HepG2 (cell line): ENCODE data around the gene BIRC7. TPM values are rescaled to one million over a fixed set of nuclear protein-coding genes. Genes with fewer than 3 reads are reported as not detected.
A peak's percentile ranks its signal among the peaks of the same experiment; 100 is the strongest.

ENCODE experiments used
- ARNT ChIP-seq: fragments of 450-650 bp; IDR thresholded peaks from 2 replicates; pipeline ENCODE4 v1.6.1; 2017
- DMAP1 ChIP-seq: IDR thresholded peaks from 2 replicates; pipeline ENCODE4 v1.6.1; 2016
- KDM1A ChIP-seq: IDR thresholded peaks from 2 replicates; pipeline ENCODE4 v1.6.1; 2016; ENCODE audit warnings: missing compliant biosample characterization
- MAF1 ChIP-seq: sonication (generic); formaldehyde crosslinking; IDR thresholded peaks from 2 replicates; pipeline ENCODE4 v1.5.0; 2020; ENCODE audit warnings: missing genetic modification reagents, borderline replicate concordance
- MEIS1 ChIP-seq: sonication (generic); formaldehyde crosslinking; IDR thresholded peaks from 2 replicates; pipeline ENCODE4 v1.9.0; 2021; ENCODE audit warnings: mild to moderate bottlenecking, missing genetic modification reagents, moderate library complexity, borderline replicate concordance
- MIXL1 ChIP-seq: IDR thresholded peaks from 2 replicates; pipeline ENCODE4 v1.6.1; 2016
- RBM22 ChIP-seq: fragments of 200-400 bp; formaldehyde crosslinking; optimal IDR thresholded peaks from 2 replicates; pipeline ENCODE3; 2017; ENCODE audit warnings: mild to moderate bottlenecking, low read length, moderate library complexity
- RFXAP ChIP-seq: sonication (generic); formaldehyde crosslinking; IDR thresholded peaks from 2 replicates; pipeline ENCODE4 v1.4.0; 2020; ENCODE audit warnings: missing genetic modification reagents, borderline replicate concordance
- SATB2 ChIP-seq: sonication (generic); formaldehyde crosslinking; IDR thresholded peaks from 2 replicates; pipeline ENCODE4 v1.5.0; 2020; ENCODE audit warnings: missing genetic modification reagents
- SPEN ChIP-seq: sonication (generic); formaldehyde crosslinking; IDR thresholded peaks from 2 replicates; pipeline ENCODE4 v1.5.1; 2020; ENCODE audit warnings: low read depth, mild to moderate bottlenecking, missing genetic modification reagents
- SRSF4 ChIP-seq: fragments of 200-400 bp; formaldehyde crosslinking; IDR thresholded peaks from one replicate; pipeline ENCODE4 v1.6.1; 2018; ENCODE audit warnings: mild to moderate bottlenecking, low read depth, low read length, moderate library complexity; ENCODE audit not compliant: poor library complexity, severe bottlenecking
- STAG1 ChIP-seq: sonication (generic); formaldehyde crosslinking; IDR thresholded peaks from 2 replicates; pipeline ENCODE4 v1.4.0; 2020; ENCODE audit warnings: missing genetic modification reagents
- ZFP37 ChIP-seq: sonication (generic); formaldehyde crosslinking; IDR thresholded peaks from 2 replicates; pipeline ENCODE4 v1.4.0; 2020; ENCODE audit warnings: missing genetic modification reagents, borderline replicate concordance
- ZNF124 ChIP-seq: sonication (generic); formaldehyde crosslinking; IDR thresholded peaks from 2 replicates; pipeline ENCODE4 v1.4.0; 2020; ENCODE audit warnings: missing genetic modification reagents
- ZNF317 ChIP-seq: sonication (generic); formaldehyde crosslinking; IDR thresholded peaks from 2 replicates; pipeline ENCODE4 v1.5.0; 2020; ENCODE audit warnings: mild to moderate bottlenecking, missing genetic modification reagents
- ZNF672 ChIP-seq: sonication (generic); formaldehyde crosslinking; IDR thresholded peaks from 2 replicates; pipeline ENCODE4 v1.8.1; 2022; ENCODE audit warnings: missing genetic modification reagents
- ZNF839 ChIP-seq: sonication (generic); formaldehyde crosslinking; IDR thresholded peaks from 2 replicates; pipeline ENCODE4 v1.4.0; 2020; ENCODE audit warnings: missing genetic modification reagents, mild to moderate bottlenecking, borderline replicate concordance
- polyA plus RNA-seq, 8 experiments: library from polyadenylated mRNA; depleted of rRNA in 3 of 8; stranded (reverse) in 7 of 8; unstranded in 1 of 8; fragments of >200 nt; fragmentation: Illumina TruSeq in 4 of 8; extraction: Trizol in 4 of 8; gene quantifications; 2 replicates each; pipeline versions ENCODE4 v1.2.1 to v1.2.3, GENCODE V29; 2011 to 2016; ENCODE audit warnings: low read depth in 4 of 8, missing spikeins in 1 of 8, mixed read lengths in 1 of 8; ENCODE audit not compliant: insufficient read depth in 1 of 8
- total RNA-seq, 5 experiments: library from RNA; depleted of rRNA; stranded (reverse); fragments of >200 nt; fragmentation: Illumina TruSeq; extraction: Trizol; gene quantifications; 2 replicates each; pipeline ENCODE4 v1.2.3, GENCODE V29; 2016; ENCODE audit warnings: low read depth in 1 of 5
- TF ChIP-seq, protein P1 (sequence below): sonication (generic); formaldehyde crosslinking; IDR thresholded peaks from 2 replicates; pipeline ENCODE4 v1.8.1; 2022; ENCODE audit warnings: low read depth, mild to moderate bottlenecking, missing genetic modification reagents
- TF ChIP-seq, protein P2 (sequence below): IDR thresholded peaks from 2 replicates; pipeline ENCODE4 v1.6.1; 2012; ENCODE audit warnings: low read depth, low read length, improper control_type of control experiment
- TF ChIP-seq, protein P3 (sequence below): sonication (generic); formaldehyde crosslinking; IDR thresholded peaks from 2 replicates; pipeline ENCODE4 v1.5.0; 2020; ENCODE audit warnings: mild to moderate bottlenecking, missing genetic modification reagents, borderline replicate concordance
- TF ChIP-seq, protein P4 (sequence below): sonication (generic); formaldehyde crosslinking; IDR thresholded peaks from 2 replicates; pipeline ENCODE4 v1.5.0; 2020; ENCODE audit warnings: mild to moderate bottlenecking, missing genetic modification reagents, borderline replicate concordance

Gene BIRC7
- total and polyA plus RNA-seq, 2 of the 13 experiments (the other 11 are each of a cell fraction or from before 2014, with no cell fraction given): 0.27 to 5.1 TPM

DNA sequence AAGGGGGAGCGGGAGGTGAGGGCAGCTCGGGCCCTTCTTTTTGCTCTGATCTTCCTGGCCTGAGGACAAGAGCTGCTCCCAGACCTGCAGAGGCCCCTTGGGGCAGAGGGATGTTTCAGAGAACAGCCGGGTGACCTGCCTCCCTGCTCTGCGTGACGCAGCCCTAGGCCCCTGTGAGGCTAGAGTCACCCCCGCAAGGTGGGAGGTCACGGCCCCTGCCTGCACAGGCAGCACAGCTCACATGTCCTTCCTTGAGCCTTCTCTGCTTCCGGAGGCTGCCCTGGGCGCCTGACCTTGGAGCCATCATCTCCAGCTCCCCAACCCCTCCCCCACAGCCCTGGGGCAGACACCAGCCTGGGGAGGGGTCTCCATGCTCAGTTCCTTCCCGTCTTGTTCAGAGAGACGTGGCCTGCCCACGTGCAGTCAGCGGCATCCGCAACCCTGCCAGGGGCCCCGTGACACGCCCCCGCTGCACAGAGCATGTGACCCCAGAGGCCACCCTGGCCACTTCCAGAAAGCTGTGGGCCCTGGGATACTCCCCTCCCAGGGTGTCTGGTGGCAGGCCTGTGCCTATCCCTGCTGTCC, at the start of gene BIRC7 (continued):
- TF ChIP-seq KDM1A (CRISPR knock-in tag): no peak
- TF ChIP-seq, protein P1, sequence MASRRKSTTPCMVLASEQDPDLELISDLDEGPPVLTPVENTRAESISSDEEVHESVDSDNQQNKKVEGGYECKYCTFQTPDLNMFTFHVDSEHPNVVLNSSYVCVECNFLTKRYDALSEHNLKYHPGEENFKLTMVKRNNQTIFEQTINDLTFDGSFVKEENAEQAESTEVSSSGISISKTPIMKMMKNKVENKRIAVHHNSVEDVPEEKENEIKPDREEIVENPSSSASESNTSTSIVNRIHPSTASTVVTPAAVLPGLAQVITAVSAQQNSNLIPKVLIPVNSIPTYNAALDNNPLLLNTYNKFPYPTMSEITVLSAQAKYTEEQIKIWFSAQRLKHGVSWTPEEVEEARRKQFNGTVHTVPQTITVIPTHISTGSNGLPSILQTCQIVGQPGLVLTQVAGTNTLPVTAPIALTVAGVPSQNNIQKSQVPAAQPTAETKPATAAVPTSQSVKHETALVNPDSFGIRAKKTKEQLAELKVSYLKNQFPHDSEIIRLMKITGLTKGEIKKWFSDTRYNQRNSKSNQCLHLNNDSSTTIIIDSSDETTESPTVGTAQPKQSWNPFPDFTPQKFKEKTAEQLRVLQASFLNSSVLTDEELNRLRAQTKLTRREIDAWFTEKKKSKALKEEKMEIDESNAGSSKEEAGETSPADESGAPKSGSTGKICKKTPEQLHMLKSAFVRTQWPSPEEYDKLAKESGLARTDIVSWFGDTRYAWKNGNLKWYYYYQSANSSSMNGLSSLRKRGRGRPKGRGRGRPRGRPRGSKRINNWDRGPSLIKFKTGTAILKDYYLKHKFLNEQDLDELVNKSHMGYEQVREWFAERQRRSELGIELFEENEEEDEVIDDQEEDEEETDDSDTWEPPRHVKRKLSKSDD (CRISPR knock-in tag): no peak
- TF ChIP-seq, protein P2, sequence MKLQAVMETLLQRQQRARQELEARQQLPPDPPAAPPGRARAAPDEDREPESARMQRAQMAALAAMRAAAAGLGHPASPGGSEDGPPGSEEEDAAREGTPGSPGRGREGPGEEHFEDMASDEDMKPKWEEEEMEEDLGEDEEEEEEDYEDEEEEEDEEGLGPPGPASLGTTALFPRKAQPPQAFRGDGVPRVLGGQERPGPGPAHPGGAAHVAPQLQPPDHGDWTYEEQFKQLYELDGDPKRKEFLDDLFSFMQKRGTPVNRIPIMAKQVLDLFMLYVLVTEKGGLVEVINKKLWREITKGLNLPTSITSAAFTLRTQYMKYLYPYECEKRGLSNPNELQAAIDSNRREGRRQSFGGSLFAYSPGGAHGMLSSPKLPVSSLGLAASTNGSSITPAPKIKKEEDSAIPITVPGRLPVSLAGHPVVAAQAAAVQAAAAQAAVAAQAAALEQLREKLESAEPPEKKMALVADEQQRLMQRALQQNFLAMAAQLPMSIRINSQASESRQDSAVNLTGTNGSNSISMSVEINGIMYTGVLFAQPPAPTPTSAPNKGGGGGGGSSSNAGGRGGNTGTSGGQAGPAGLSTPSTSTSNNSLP: no peak
- TF ChIP-seq ZNF672 (CRISPR knock-in tag): no peak
- TF ChIP-seq RBM22: no peak
- 0 out of 2 replicates have a peak, but pooled peaks have one; percentile 38 for TF ChIP-seq DMAP1
- TF ChIP-seq SATB2: no peak
- no peak for TF ChIP-seq ZNF839 (CRISPR knock-in tag)
- TF ChIP-seq MAF1 (CRISPR knock-in tag): no peak
- TF ChIP-seq, protein P3, sequence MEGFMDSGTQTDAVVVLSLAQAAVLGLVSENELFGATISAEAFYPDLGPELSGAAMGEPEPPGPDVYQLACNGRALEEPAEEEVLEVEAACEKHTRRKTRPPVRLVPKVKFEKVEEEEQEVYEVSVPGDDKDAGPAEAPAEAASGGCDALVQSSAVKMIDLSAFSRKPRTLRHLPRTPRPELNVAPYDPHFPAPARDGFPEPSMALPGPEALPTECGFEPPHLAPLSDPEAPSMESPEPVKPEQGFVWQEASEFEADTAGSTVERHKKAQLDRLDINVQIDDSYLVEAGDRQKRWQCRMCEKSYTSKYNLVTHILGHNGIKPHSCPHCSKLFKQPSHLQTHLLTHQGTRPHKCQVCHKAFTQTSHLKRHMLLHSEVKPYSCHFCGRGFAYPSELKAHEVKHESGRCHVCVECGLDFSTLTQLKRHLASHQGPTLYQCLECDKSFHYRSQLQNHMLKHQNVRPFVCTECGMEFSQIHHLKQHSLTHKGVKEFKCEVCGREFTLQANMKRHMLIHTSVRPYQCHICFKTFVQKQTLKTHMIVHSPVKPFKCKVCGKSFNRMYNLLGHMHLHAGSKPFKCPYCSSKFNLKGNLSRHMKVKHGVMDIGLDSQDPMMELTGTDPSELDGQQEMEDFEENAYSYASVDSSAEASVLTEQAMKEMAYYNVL (CRISPR knock-in tag): peak; percentile 70
- no peak for TF ChIP-seq MEIS1 (CRISPR knock-in tag)
- no peak for TF ChIP-seq RFXAP (CRISPR knock-in tag)
- no peak for TF ChIP-seq STAG1 (CRISPR knock-in tag)
- TF ChIP-seq, protein P4, sequence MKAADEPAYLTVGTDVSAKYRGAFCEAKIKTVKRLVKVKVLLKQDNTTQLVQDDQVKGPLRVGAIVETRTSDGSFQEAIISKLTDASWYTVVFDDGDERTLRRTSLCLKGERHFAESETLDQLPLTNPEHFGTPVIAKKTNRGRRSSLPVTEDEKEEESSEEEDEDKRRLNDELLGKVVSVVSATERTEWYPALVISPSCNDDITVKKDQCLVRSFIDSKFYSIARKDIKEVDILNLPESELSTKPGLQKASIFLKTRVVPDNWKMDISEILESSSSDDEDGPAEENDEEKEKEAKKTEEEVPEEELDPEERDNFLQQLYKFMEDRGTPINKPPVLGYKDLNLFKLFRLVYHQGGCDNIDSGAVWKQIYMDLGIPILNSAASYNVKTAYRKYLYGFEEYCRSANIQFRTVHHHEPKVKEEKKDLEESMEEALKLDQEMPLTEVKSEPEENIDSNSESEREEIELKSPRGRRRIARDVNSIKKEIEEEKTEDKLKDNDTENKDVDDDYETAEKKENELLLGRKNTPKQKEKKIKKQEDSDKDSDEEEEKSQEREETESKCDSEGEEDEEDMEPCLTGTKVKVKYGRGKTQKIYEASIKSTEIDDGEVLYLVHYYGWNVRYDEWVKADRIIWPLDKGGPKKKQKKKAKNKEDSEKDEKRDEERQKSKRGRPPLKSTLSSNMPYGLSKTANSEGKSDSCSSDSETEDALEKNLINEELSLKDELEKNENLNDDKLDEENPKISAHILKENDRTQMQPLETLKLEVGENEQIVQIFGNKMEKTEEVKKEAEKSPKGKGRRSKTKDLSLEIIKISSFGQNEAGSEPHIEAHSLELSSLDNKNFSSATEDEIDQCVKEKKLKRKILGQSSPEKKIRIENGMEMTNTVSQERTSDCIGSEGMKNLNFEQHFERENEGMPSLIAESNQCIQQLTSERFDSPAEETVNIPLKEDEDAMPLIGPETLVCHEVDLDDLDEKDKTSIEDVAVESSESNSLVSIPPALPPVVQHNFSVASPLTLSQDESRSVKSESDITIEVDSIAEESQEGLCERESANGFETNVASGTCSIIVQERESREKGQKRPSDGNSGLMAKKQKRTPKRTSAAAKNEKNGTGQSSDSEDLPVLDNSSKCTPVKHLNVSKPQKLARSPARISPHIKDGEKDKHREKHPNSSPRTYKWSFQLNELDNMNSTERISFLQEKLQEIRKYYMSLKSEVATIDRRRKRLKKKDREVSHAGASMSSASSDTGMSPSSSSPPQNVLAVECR (CRISPR knock-in tag): peak; percentile 41; the same call in 1 of the 2 replicates
- peak; percentile 65; the same call in 1 of the 2 replicates for TF ChIP-seq ZNF317
- TF ChIP-seq SPEN (CRISPR knock-in tag): peak; percentile 42
- TF ChIP-seq MIXL1 (CRISPR knock-in tag): no peak
- no peak for TF ChIP-seq ARNT
- TF ChIP-seq ZNF124: no peak
- no peak for TF ChIP-seq ZFP37
- TF ChIP-seq SRSF4: no peak
